Brain microvascular endothelial cell (primary cell): ENCODE data around the gene CALY.

Source experiments
- DNase-seq: peaks from one replicate; pipeline ENCODE4 v3.0.0-alpha.2; 2020
- H3K27ac ChIP-seq: fragments of 250-450 bp; sonication (Bioruptor Pico); 2 replicates; pipeline ENCODE4 v1.5.1; 2020; ENCODE audit warnings: mild to moderate bottlenecking, moderate library complexity
- H3K27me3 ChIP-seq: fragments of 250-450 bp; sonication (Bioruptor Pico); replicated peaks from 2 replicates; pipeline ENCODE4 v1.5.1; 2020; ENCODE audit warnings: mild to moderate bottlenecking
- H3K36me3 ChIP-seq: fragments of 250-450 bp; sonication (Bioruptor Pico); replicated peaks from 2 replicates; pipeline ENCODE4 v1.5.1; 2020; ENCODE audit warnings: mild to moderate bottlenecking
- H3K4me3 ChIP-seq: 2 replicates; pipeline ENCODE4 v1.5.1; 2011; ENCODE audit warnings: low read depth, mild to moderate bottlenecking, control low read depth, low read length, moderate library complexity
- CTCF ChIP-seq: IDR thresholded peaks from 2 replicates; pipeline ENCODE4 v1.5.1; 2011; ENCODE audit warnings: low read depth, mild to moderate bottlenecking, moderate library complexity, low read length, control low read depth, inconsistent platforms; ENCODE audit errors: missing control alignments
- in situ Hi-C: cut with HindIII; loops from 2 replicates; pipeline ENCODE4 v1.10.0; 2017; ENCODE audit warnings: low sequenced_read_pairs, low pct_ligation_motif_present

Gene CALY

DNA sequence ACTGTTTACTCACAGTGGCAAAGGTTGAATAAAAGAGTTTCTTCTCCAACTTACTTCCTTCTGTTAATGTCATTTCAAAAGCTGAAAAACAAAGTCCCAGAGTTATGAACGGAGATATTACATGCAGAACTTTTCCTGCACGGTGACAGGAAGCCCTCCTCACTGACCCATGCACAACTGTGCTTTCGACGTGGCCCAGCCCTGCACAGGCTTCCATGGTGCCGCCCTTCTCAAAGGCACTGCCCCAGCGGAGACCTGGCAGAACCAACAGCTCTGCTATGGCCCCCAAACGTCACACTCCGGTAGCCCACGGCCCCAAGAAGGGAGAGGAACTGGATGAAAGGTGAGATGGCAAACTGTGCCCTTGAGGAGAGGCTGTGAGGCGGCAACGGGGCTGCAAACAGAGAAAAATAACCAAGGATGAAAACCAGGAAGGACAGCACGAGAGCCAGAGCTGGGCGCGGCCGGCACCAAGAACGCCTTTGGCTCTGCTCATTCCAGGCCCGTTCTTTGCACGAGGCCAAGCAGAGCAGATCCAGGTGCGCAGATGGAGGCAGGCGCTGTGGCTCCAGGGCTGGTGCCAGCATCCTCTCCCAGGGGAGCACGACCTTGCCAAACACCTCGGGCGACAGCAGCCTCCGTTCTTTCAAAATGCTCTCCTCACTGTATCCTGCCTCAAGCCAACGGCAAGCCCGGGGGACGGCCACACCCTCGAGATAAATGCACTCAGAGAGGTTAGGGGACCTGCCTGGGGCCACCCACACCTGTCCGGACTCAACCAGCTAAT lies 28.1 kb upstream of the CALY start:
- no peak for TF ChIP-seq CTCF
- Histone ChIP-seq H3K4me3 (no peak overlapping the region), H3K36me3 (peaks cover 53% of the 10 kb centered on the region), H3K27ac (no peak overlapping the region), H3K27me3 (no peaks in the 10 kb centered on the region)
- in situ Hi-C loops: no loop called here
- no peak for DNase-seq

- in situ Hi-C loops: no loop called here
- Histone ChIP-seq H3K4me3 (no peak overlapping the region), H3K27ac (no peak overlapping the region), H3K36me3 (peaks cover 39% of the 10 kb centered on the region), H3K27me3 (no peaks in the 10 kb centered on the region)
- DNase-seq: no peak
- no peak for TF ChIP-seq CTCF
Measured at GRCh38 chr10:133362846-133363245, 26.1 kb upstream of the CALY start.

- H3K4me3 ChIP-seq: no peak overlapping the region
- no peak for TF ChIP-seq CTCF
- in situ Hi-C loops: no loop called here
- no peak for DNase-seq
- H3K36me3 ChIP-seq: peaks cover 37% of the 10 kb centered on the region
- no peak overlapping the region for H3K27ac ChIP-seq
- H3K27me3 ChIP-seq: no peaks in the 10 kb centered on the region
Measured at GRCh38 chr10:133361773-133362441, 25.2 kb upstream of the CALY start.

GRCh38 chr10:133361227-133361626 lies 24.5 kb upstream of the CALY start:
- no peak for DNase-seq
- no peak overlapping the region for H3K27ac ChIP-seq
- H3K4me3 ChIP-seq: no peak overlapping the region
- no peak for TF ChIP-seq CTCF
- H3K36me3 ChIP-seq: peaks cover 33% of the 10 kb centered on the region
- H3K27me3 ChIP-seq: no peaks in the 10 kb centered on the region
- in situ Hi-C loops: no loop called here

DNA sequence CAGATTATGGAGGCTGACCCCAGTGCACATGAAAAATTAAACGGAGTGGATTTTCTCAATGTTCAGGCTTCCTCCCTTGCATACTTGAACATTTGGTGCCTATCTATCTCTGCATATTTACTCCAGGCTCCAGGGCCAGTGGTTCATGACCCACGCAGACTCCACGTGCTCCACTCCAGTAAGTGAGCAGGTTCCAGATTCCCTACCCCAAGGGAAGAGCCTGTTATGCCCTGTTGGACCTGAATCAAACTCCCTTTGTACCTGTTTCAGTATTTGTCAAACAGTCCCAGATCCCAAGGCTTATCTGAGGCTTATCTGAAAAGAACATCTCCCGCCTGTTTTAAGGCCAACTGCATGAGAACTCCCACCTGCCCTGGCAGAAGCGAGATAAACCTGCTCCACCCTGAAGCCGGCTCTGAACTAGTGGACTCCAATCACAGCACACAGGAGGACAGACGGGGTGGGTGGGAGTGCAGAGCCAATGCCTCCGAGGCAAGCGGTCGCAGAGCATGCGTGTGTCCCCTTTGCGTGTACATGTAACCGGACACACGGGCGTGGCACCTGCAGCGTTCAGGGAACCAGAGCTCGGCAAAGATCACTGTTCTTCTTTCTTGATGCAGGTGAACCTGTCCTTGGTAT lies 23.4 kb upstream of the CALY start:
- Histone ChIP-seq H3K36me3 (peaks cover 27% of the 10 kb centered on the region), H3K27me3 (no peaks in the 10 kb centered on the region), H3K4me3 (no peak overlapping the region), H3K27ac (no peak overlapping the region)
- in situ Hi-C loops: no loop called here
- no peak for TF ChIP-seq CTCF
- DNase-seq: no peak
